K562 (cell line): ENCODE measurements around the gene BCAR3. TPM values are rescaled to one million over a fixed set of nuclear protein-coding genes. Genes with fewer than 3 reads are reported as not detected.

Experiments
- ARID3B ChIP-seq: fragments of 250-450 bp; sonication (Bioruptor Pico); IDR thresholded peaks from 2 replicates; pipeline ENCODE4 v1.4.0; 2020; ENCODE audit warnings: borderline replicate concordance
- ATF3 ChIP-seq, 2 experiments: fragments of 450-650 bp in 1 of 2; sonication (generic) in 1 of 2; formaldehyde crosslinking in 1 of 2; IDR thresholded peaks in 1 of 2; conservative IDR thresholded peaks in 1 of 2; 2 replicates each; pipeline versions ENCODE4 v1.6.1 to v1.8.1; 2016 to 2023; ENCODE audit warnings: mild to moderate bottlenecking in 2 of 2, moderate library complexity in 2 of 2, inconsistent platforms in 1 of 2, missing genetic modification reagents in 1 of 2
- ERF ChIP-seq: fragments of 450-650 bp; formaldehyde crosslinking; IDR thresholded peaks from 2 replicates; pipeline ENCODE4 v1.4.0; 2020; ENCODE audit warnings: mild to moderate bottlenecking, mixed read lengths
- EWSR1 ChIP-seq: fragments of 450-650 bp; IDR thresholded peaks from 2 replicates; pipeline ENCODE4 v1.6.1; 2018; ENCODE audit warnings: borderline replicate concordance, mild to moderate bottlenecking, low read depth, moderate library complexity; ENCODE audit not compliant: partially characterized antibody
- GABPB1 ChIP-seq: sonication (generic); formaldehyde crosslinking; IDR thresholded peaks from 2 replicates; pipeline ENCODE4 v1.8.0; 2022; ENCODE audit warnings: mild to moderate bottlenecking, missing genetic modification reagents
- GATA2 ChIP-seq: sonication (generic); formaldehyde crosslinking; IDR thresholded peaks from 2 replicates; pipeline ENCODE4 v1.4.0; 2020; ENCODE audit warnings: mild to moderate bottlenecking, missing genetic modification reagents
- GTF2E2 ChIP-seq: fragments of 200-800 bp; sonication (Bioruptor generic); IDR thresholded peaks from 2 replicates; pipeline ENCODE4 v1.6.1; 2016; ENCODE audit warnings: missing genetic modification characterization, missing compliant biosample characterization
- MCM2 ChIP-seq: fragments of 450-650 bp; IDR thresholded peaks from 2 replicates; pipeline ENCODE4 v1.6.1; 2017; ENCODE audit warnings: low read depth, mild to moderate bottlenecking
- NR2C1 ChIP-seq, 2 experiments: fragments of 450-650 bp; IDR thresholded peaks; 2 replicates each; pipeline ENCODE4 v1.6.1; 2017; ENCODE audit warnings: mild to moderate bottlenecking in 2 of 2, antibody characterized with exemption in 1 of 2, inconsistent platforms in 1 of 2, missing compliant biosample characterization in 1 of 2, missing genetic modification characterization in 1 of 2
- SMARCA5 ChIP-seq: fragments of 450-650 bp; IDR thresholded peaks from 2 replicates; pipeline ENCODE4 v1.6.1; 2016
- TAF1 ChIP-seq: IDR thresholded peaks from 2 replicates; pipeline ENCODE4 v1.6.1; 2011; ENCODE audit warnings: mild to moderate bottlenecking, low read length, moderate library complexity; ENCODE audit not compliant: insufficient read depth, control insufficient read depth, severe bottlenecking; ENCODE audit errors: extremely low read depth
- TAF7 ChIP-seq: fragments of 450-650 bp; IDR thresholded peaks from 2 replicates; pipeline ENCODE4 v1.6.1; 2016; ENCODE audit warnings: missing genetic modification characterization, missing compliant biosample characterization
- TARDBP ChIP-seq: fragments of 450-650 bp; IDR thresholded peaks from 2 replicates; pipeline ENCODE4 v1.6.1; 2016
- TCF7L2 ChIP-seq: fragments of 150-350 bp; IDR thresholded peaks from 2 replicates; pipeline ENCODE4 v1.6.1; 2016; ENCODE audit warnings: low read depth, mild to moderate bottlenecking, low read length, moderate library complexity
- ZBTB8A ChIP-seq: fragments of 450-650 bp; IDR thresholded peaks from 2 replicates; pipeline ENCODE4 v1.6.1; 2018; ENCODE audit warnings: mild to moderate bottlenecking, moderate library complexity; ENCODE audit not compliant: partially characterized antibody
- ZNF23 ChIP-seq: fragments of 250-450 bp; sonication (Bioruptor Pico); IDR thresholded peaks from 2 replicates; pipeline ENCODE4 v1.4.0; 2020; ENCODE audit warnings: mild to moderate bottlenecking
- ZNF280B ChIP-seq: fragments of 250-450 bp; sonication (Bioruptor Pico); IDR thresholded peaks from 2 replicates; pipeline ENCODE4 v1.5.1; 2021; ENCODE audit warnings: mild to moderate bottlenecking
- ZNF444 ChIP-seq: fragments of 250-450 bp; sonication (Bioruptor Pico); IDR thresholded peaks from 2 replicates; pipeline ENCODE4 v1.4.0; 2020; ENCODE audit warnings: mild to moderate bottlenecking, moderate library complexity
- ZNF699 ChIP-seq: fragments of 250-450 bp; sonication (Bioruptor Pico); IDR thresholded peaks from 2 replicates; pipeline ENCODE4 v1.8.0; 2021; ENCODE audit warnings: mild to moderate bottlenecking, moderate library complexity; ENCODE audit not compliant: insufficient replicate concordance
- ZNF707 ChIP-seq: fragments of 250-450 bp; sonication (Bioruptor Pico); conservative IDR thresholded peaks from 2 replicates; pipeline ENCODE4 v1.8.0; 2022; ENCODE audit warnings: inconsistent platforms, mild to moderate bottlenecking, moderate library complexity
- ZZZ3 ChIP-seq: fragments of 450-650 bp; IDR thresholded peaks from 2 replicates; pipeline ENCODE4 v1.6.1; 2016; ENCODE audit warnings: antibody characterized with exemption, mild to moderate bottlenecking, moderate library complexity
- polyA plus RNA-seq, 8 experiments: library from polyadenylated mRNA; depleted of rRNA in 4 of 8; stranded (reverse) in 5 of 8; unstranded in 3 of 8; fragments of >200 nt; fragmentation: Nextera tagmentation in 2 of 8; fragmentation: Illumina TruSeq in 1 of 8; extraction: Ambion mirVana in 2 of 8; extraction: Trizol in 1 of 8; gene quantifications; 2 replicates each; pipeline versions ENCODE4 v1.2.1 to v1.2.3, GENCODE V29; 2011 to 2014; ENCODE audit warnings: inconsistent platforms in 1 of 8, missing spikeins in 1 of 8
- total RNA-seq, 7 experiments: library from RNA; depleted of rRNA in 6 of 7; stranded (reverse); fragments of >200 nt in 6 of 7; fragmentation: Illumina TruSeq in 2 of 7; extraction: Trizol in 2 of 7; gene quantifications; 2 replicates each; pipeline versions ENCODE4 v1.2.1 to v1.2.3, GENCODE V29; 2011 to 2021; ENCODE audit warnings: low replicate concordance in 1 of 7

Gene BCAR3
- total and polyA plus RNA-seq, 9 of the 15 experiments (the other 6 are each of a cell fraction or from before 2014, with no cell fraction given), result 1.8 to 6.3 (median 3.8) TPM

GRCh38 chr1:93567255-93567918 lies 114.2 kb downstream of the BCAR3 start (continued):
- TF ChIP-seq ZNF444, result no peak
- no peak for TF ChIP-seq GABPB1
- no peak for TF ChIP-seq ZZZ3
- TF ChIP-seq ZNF23, result 0 out of 2 replicates have a peak, but pooled peaks have one; percentile 10
- no peak for TF ChIP-seq ZNF699 (CRISPR knock-in tag)
- no peak for TF ChIP-seq ARID3B (CRISPR knock-in tag)
- TF ChIP-seq MCM2, result 0 out of 2 replicates have a peak, but pooled peaks have one; percentile 29
- no peak for TF ChIP-seq SMARCA5
- no peak for TF ChIP-seq TAF7 (tag)
- no peak for TF ChIP-seq EWSR1
- TF ChIP-seq ERF, result no peak
- TF ChIP-seq TCF7L2, result no peak
- peak; percentile 88 for TF ChIP-seq GATA2
- TF ChIP-seq ATF3 (IDR thresholded peaks at IDR 0.05), result peak; percentile 99
- TF ChIP-seq ATF3 (CRISPR knock-in tag; conservative IDR thresholded peaks at IDR 0.05), result peak; percentile 95
- TF ChIP-seq ZNF707 (CRISPR knock-in tag), result no peak
- no peak for TF ChIP-seq GTF2E2 (tag)
- no peak for TF ChIP-seq TARDBP
- TF ChIP-seq NR2C1 (IDR thresholded peaks at IDR 0.05), result no peak; the same call in 1 of the 2 replicates
- 0 out of 2 replicates have a peak, but pooled peaks have one; percentile 29 for TF ChIP-seq NR2C1 (tag; IDR thresholded peaks at IDR 0.05)
- peak; percentile 29 for TF ChIP-seq TAF1
- no peak for TF ChIP-seq ZNF280B (CRISPR knock-in tag)
- TF ChIP-seq ZBTB8A, result no peak
